K562 (cell line): Measurements from ENCODE around the gene ATG4D. TPM values are rescaled to one million over a fixed set of nuclear protein-coding genes. Genes with fewer than 3 reads are reported as not detected.

Experiments used
- ATAC-seq: fragments of 200-7000 bp; cut with Tn5 transposase; 3 replicates; pipeline ENCODE4 v1.9.1; 2020; ENCODE audit warnings: moderate library complexity
- BruUV-seq: library from RNA; stranded (reverse); fragments of 400-500 nt; replicated peaks from 2 replicates; lab custom pipeline; 2021; lab: Mats Ljungman, UMichigan
- CTCF ChIA-PET: fragments of 300-600 bp; formaldehyde crosslinking; extraction: SDS; loops from one replicate; lab custom pipeline; 2021; ENCODE audit warnings: low intra/inter-chr PET ratio; lab: Yijun Ruan, JAX
- POLR2A ChIA-PET: fragments of 300-600, 350-650 bp; sonication (Branson Sonifier 250); formaldehyde crosslinking; extraction: SDS; loops from one replicate; lab custom pipeline; 2021; ENCODE audit warnings: antibody characterized with exemption, inconsistent platforms; lab: Yijun Ruan, JAX
- DNase-seq, 4 experiments: peaks; one replicate each; pipeline versions ENCODE4 v3.0.0 to v3.0.0-alpha.2; 2011 to 2018; ENCODE audit warnings: low spot score in 3 of 4, mixed read lengths in 3 of 4; ENCODE audit errors: extremely low read depth in 1 of 4
- FAIRE-seq: peaks from 2 replicates; lab custom pipeline; 2011; peaks lifted over from hg19 to GRCh38; lab: Jason Lieb, UNC
- H2AFZ ChIP-seq: 2 replicates; pipeline ENCODE4 v1.6.0; 2011; ENCODE audit warnings: low read depth, low read length, control low read depth, inconsistent platforms
- H3K27ac ChIP-seq: fragments of 200-600 bp; 3 replicates; pipeline ENCODE4 v1.8.0; 2011; ENCODE audit warnings: low read depth, mild to moderate bottlenecking, control low read depth, inconsistent platforms, low read length, moderate library complexity, mixed read lengths; ENCODE audit errors: extremely low read depth
- H3K27me3 ChIP-seq, 2 experiments: fragments of 300-600 bp in 1 of 2; 2 replicates in 1 of 2; 3 replicates in 1 of 2; pipeline versions ENCODE4 v1.6.0 to v1.8.0; 2011; ENCODE audit warnings: inconsistent platforms in 2 of 2, low read length in 2 of 2, mild to moderate bottlenecking in 1 of 2, mixed read lengths in 1 of 2, moderate library complexity in 1 of 2; ENCODE audit not compliant: control insufficient read depth in 2 of 2, insufficient read depth in 2 of 2
- H3K36me3 ChIP-seq: fragments of 300-600 bp; 3 replicates; pipeline ENCODE4 v1.8.0; 2011; ENCODE audit warnings: mild to moderate bottlenecking, low read length, inconsistent platforms; ENCODE audit not compliant: control insufficient read depth, insufficient read depth
- H3K4me1 ChIP-seq, 2 experiments: fragments of 200-600 bp in 1 of 2; replicated peaks in 1 of 2; 2 replicates in 1 of 2; 3 replicates in 1 of 2; pipeline versions ENCODE4 v1.5.1 to v1.8.0; 2011; ENCODE audit warnings: inconsistent platforms in 2 of 2, low read length in 2 of 2, mild to moderate bottlenecking in 1 of 2, mixed read lengths in 1 of 2, moderate library complexity in 1 of 2; ENCODE audit not compliant: control insufficient read depth in 2 of 2, insufficient read depth in 2 of 2
- H3K4me2 ChIP-seq: 2 replicates; pipeline ENCODE4 v1.6.1; 2011; ENCODE audit warnings: low read length, control low read depth, inconsistent platforms, mixed read lengths; ENCODE audit not compliant: insufficient read depth
- H3K4me3 ChIP-seq: fragments of 200-600 bp; sonication (generic), shearing (Covaris generic); 2 replicates; pipeline ENCODE4 v1.5.1; 2016; ENCODE audit warnings: control low read depth, inconsistent platforms
- H3K79me2 ChIP-seq: fragments of 200-600 bp; 3 replicates; pipeline ENCODE4 v1.8.0; 2011; ENCODE audit warnings: low read length, inconsistent platforms; ENCODE audit not compliant: control insufficient read depth, insufficient read depth
- H3K9ac ChIP-seq, 2 experiments: 2 replicates each; pipeline versions ENCODE4 v1.6.0 to v1.6.1; 2011; ENCODE audit warnings: low read depth in 2 of 2, low read length in 2 of 2, control low read depth in 1 of 2, inconsistent platforms in 1 of 2, mild to moderate bottlenecking in 1 of 2, mixed read lengths in 1 of 2; ENCODE audit not compliant: insufficient read depth in 1 of 2
- H3K9me1 ChIP-seq: one replicate; pipeline ENCODE4 v1.6.0; 2011; ENCODE audit warnings: inconsistent platforms, mild to moderate bottlenecking, low read length, moderate library complexity; ENCODE audit not compliant: control insufficient read depth, insufficient read depth
- H3K9me3 ChIP-seq: replicated peaks from 2 replicates; pipeline ENCODE4 v1.5.1; 2011; ENCODE audit warnings: low read depth, low read length, inconsistent platforms; ENCODE audit not compliant: control insufficient read depth, insufficient read depth
- H4K20me1 ChIP-seq: replicated peaks from 2 replicates; pipeline ENCODE4 v1.6.1; 2011; ENCODE audit warnings: low read length, inconsistent platforms, mixed read lengths; ENCODE audit not compliant: control insufficient read depth, insufficient read depth
- CBX1 ChIP-seq: sonication (generic); IDR thresholded peaks from 2 replicates; pipeline ENCODE4 v1.6.1; 2016; ENCODE audit warnings: antibody characterized with exemption, low read depth, mild to moderate bottlenecking
- FOS ChIP-seq: IDR thresholded peaks from 3 replicates; pipeline ENCODE4 v1.6.1; 2011; ENCODE audit not compliant: insufficient read length; ENCODE audit errors: extremely low read depth
- SMAD4 ChIP-seq: fragments of 250-450 bp; sonication (Bioruptor Pico); conservative IDR thresholded peaks from 2 replicates; pipeline ENCODE4 v1.8.0; 2021; ENCODE audit warnings: inconsistent platforms, mild to moderate bottlenecking, moderate library complexity
- WGBS: fragments of 100-300 bp; shearing (Covaris generic); methylation state at CpG from one replicate; pipeline ENCODE4 v1.1.6; 2016; ENCODE audit warnings: low coverage, mixed read lengths; ENCODE audit not compliant: insufficient coverage; ENCODE audit errors: missing lambda C conversion rate; 5-methylcytosine and 5-hydroxymethylcytosine counted together
- in situ Hi-C: fragments of 300-500 bp; cut with MboI; formaldehyde crosslinking; loops from 4 replicates; pipeline ENCODE4 v1.15.0; 2018; ENCODE audit warnings: inconsistent platforms, mixed read lengths
- intact Hi-C: fragments of 100-400 bp; cut with micrococcal nuclease; formaldehyde crosslinking; loops from 2 replicates; pipeline ENCODE4 v1.14.2; 2022
- polyA plus RNA-seq, 8 experiments: library from polyadenylated mRNA; depleted of rRNA in 4 of 8; stranded (reverse) in 5 of 8; unstranded in 3 of 8; fragments of >200 nt; fragmentation: Nextera tagmentation in 2 of 8; fragmentation: Illumina TruSeq in 1 of 8; extraction: Ambion mirVana in 2 of 8; extraction: Trizol in 1 of 8; gene quantifications; 2 replicates each; pipeline versions ENCODE4 v1.2.1 to v1.2.3, GENCODE V29; 2011 to 2014; ENCODE audit warnings: inconsistent platforms in 1 of 8, missing spikeins in 1 of 8
- total RNA-seq, 7 experiments: library from RNA; depleted of rRNA in 6 of 7; stranded (reverse); fragments of >200 nt in 6 of 7; fragmentation: Illumina TruSeq in 2 of 7; extraction: Trizol in 2 of 7; gene quantifications; 2 replicates each; pipeline versions ENCODE4 v1.2.1 to v1.2.3, GENCODE V29; 2011 to 2021; ENCODE audit warnings: low replicate concordance in 1 of 7
- TF ChIP-seq, protein P1 (sequence below): sonication (generic); formaldehyde crosslinking; IDR thresholded peaks from 2 replicates; pipeline ENCODE4 v1.8.1; 2023; ENCODE audit warnings: missing genetic modification reagents, mild to moderate bottlenecking, borderline replicate concordance
- TF ChIP-seq, protein P2 (sequence below): fragments of 450-650 bp; IDR thresholded peaks from 2 replicates; pipeline ENCODE4 v1.6.1; 2016; ENCODE audit warnings: antibody characterized with exemption
- TF ChIP-seq, protein P3 (sequence below), 3 experiments: IDR thresholded peaks in 2 of 3; conservative IDR thresholded peaks in 1 of 3; 2 replicates each; pipeline ENCODE4 v1.5.1; 2011 to 2012; ENCODE audit warnings: low read length in 3 of 3, mild to moderate bottlenecking in 3 of 3, control low read depth in 2 of 3, improper control_type of control experiment in 1 of 3, inconsistent platforms in 1 of 3, low read depth in 1 of 3, mixed read lengths in 1 of 3, moderate library complexity in 1 of 3; ENCODE audit not compliant: insufficient read depth in 2 of 3
- TF ChIP-seq, protein P4 (sequence below): fragments of 250-450 bp; sonication (Bioruptor Pico); IDR thresholded peaks from 2 replicates; pipeline ENCODE4 v1.5.0; 2021
- TF ChIP-seq, protein P5 (sequence below): fragments of 250-450 bp; sonication (Bioruptor Pico); IDR thresholded peaks from 2 replicates; pipeline ENCODE4 v1.8.0; 2021; ENCODE audit warnings: borderline replicate concordance, mild to moderate bottlenecking, moderate library complexity; ENCODE audit not compliant: poor library complexity, severe bottlenecking

The ATG4D gene
- total and polyA plus RNA-seq, 9 of the 15 experiments (the other 6 are each of a cell fraction or from before 2014, with no cell fraction given), result 0.51 to 66.1 (median 22.9) TPM

DNA sequence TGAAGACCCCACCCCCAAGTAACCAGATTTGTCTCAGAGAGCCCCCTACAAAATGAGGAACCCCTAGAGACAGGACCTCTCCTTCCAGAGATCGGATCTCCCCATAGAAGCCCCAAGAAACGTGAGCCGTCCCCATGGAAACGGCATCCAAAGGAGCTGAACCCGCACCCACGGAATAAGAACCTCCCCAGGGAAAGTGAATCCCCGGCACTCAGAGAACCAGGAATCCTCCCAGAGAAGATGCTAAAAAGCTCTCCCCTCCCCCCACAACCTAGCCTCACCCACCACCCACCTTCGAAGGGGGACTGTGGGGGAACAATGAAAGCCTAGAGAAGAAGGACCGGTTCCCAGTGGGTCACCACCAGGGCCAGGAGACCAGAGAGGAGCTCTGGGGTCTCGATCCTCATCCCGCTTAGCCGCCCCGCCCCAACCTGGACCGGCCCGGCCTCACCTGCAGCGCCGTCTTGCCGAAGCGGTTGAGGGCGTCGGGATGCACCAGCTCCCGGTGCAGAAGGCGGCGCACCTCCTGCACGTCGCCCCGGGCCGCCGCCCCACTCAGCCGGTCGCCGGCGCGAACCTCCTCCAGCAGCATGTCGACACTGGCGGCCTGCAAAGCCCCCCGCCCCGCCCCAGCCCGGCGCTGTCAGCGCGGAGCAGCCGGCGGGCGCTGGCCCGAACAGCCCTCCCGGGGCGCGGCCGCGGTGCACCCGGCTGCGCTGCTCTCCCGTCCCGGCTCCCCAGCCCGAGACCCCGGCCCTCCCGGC is 24.5 kb downstream of the ATG4D start:
- ChIA-PET CTCF (no interaction called here), POLR2A (interaction anchor here (0.6 to 1.1 kb wide), 6 partner anchors 14 to 528 kb away, joined by 3 to 4 read pairs (median 4); no protein-coding TSS in a partner anchor)
- 1% methylated on average over 36 of the region's 58 CpGs for WGBS
- H3K4me1 ChIP-seq, result peaks cover 31 to 53% of the 10 kb centered on the region in 2 experiments
- H3K4me2 ChIP-seq, result peak overlapping the region; percentile 94
- no peaks in the 10 kb centered on the region for H3K9me1 ChIP-seq
- H4K20me1 ChIP-seq, result no peaks in the 10 kb centered on the region
- peaks cover 10% of the 10 kb centered on the region; the same call in 2 of the 3 replicates for H3K36me3 ChIP-seq
- peak overlapping the region; percentile 74 for H2AFZ ChIP-seq
- H3K27ac ChIP-seq, result peak overlapping the region; percentile 62; the same call in 1 of the 3 replicates
- ATAC-seq (no peak; the same call in 1 of the 3 replicates), DNase-seq (peak in 1 of 4 experiments; percentile 66), FAIRE-seq (no peak)
- H3K4me3 ChIP-seq, result peak overlapping the region; percentile 79
- in situ Hi-C loops, result no loop called here
- peak overlapping the region; percentile 33 to 86; a peak in 3 of 4 replicates for H3K9ac ChIP-seq
- intact Hi-C loops, result loop anchor here (5.0 kb wide), 2 partner anchors 84 to 91 kb away; partner anchors contain the start of gene ILF3
- H3K27me3 ChIP-seq, result no peaks in the 10 kb centered on the region
- no TSS peak for BruUV-seq
- no peaks in the 10 kb centered on the region for H3K9me3 ChIP-seq
- H3K79me2 ChIP-seq, result peaks cover 28% of the 10 kb centered on the region
- peak; percentile 52 for TF ChIP-seq SMAD4
- no peak for TF ChIP-seq FOS
- TF ChIP-seq, protein P1, sequence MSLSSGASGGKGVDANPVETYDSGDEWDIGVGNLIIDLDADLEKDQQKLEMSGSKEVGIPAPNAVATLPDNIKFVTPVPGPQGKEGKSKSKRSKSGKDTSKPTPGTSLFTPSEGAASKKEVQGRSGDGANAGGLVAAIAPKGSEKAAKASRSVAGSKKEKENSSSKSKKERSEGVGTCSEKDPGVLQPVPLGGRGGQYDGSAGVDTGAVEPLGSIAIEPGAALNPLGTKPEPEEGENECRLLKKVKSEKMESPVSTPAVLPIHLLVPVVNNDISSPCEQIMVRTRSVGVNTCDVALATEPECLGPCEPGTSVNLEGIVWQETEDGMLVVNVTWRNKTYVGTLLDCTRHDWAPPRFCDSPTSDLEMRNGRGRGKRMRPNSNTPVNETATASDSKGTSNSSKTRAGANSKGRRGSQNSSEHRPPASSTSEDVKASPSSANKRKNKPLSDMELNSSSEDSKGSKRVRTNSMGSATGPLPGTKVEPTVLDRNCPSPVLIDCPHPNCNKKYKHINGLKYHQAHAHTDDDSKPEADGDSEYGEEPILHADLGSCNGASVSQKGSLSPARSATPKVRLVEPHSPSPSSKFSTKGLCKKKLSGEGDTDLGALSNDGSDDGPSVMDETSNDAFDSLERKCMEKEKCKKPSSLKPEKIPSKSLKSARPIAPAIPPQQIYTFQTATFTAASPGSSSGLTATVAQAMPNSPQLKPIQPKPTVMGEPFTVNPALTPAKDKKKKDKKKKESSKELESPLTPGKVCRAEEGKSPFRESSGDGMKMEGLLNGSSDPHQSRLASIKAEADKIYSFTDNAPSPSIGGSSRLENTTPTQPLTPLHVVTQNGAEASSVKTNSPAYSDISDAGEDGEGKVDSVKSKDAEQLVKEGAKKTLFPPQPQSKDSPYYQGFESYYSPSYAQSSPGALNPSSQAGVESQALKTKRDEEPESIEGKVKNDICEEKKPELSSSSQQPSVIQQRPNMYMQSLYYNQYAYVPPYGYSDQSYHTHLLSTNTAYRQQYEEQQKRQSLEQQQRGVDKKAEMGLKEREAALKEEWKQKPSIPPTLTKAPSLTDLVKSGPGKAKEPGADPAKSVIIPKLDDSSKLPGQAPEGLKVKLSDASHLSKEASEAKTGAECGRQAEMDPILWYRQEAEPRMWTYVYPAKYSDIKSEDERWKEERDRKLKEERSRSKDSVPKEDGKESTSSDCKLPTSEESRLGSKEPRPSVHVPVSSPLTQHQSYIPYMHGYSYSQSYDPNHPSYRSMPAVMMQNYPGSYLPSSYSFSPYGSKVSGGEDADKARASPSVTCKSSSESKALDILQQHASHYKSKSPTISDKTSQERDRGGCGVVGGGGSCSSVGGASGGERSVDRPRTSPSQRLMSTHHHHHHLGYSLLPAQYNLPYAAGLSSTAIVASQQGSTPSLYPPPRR, result 0 out of 2 replicates have a peak, but pooled peaks have one; percentile 21
- TF ChIP-seq, protein P2, sequence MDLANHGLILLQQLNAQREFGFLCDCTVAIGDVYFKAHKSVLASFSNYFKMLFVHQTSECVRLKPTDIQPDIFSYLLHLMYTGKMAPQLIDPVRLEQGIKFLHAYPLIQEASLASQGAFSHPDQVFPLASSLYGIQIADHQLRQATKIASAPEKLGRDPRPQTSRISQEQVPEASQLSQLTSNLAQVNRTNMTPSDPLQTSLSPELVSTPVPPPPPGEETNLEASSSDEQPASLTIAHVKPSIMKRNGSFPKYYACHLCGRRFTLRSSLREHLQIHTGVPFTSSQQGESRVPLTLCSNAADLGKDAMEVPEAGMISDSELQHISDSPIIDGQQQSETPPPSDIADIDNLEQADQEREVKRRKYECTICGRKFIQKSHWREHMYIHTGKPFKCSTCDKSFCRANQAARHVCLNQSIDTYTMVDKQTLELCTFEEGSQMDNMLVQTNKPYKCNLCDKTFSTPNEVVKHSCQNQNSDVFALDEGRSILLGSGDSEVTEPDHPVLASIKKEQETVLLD, result no peak
- TF ChIP-seq, protein P3, sequence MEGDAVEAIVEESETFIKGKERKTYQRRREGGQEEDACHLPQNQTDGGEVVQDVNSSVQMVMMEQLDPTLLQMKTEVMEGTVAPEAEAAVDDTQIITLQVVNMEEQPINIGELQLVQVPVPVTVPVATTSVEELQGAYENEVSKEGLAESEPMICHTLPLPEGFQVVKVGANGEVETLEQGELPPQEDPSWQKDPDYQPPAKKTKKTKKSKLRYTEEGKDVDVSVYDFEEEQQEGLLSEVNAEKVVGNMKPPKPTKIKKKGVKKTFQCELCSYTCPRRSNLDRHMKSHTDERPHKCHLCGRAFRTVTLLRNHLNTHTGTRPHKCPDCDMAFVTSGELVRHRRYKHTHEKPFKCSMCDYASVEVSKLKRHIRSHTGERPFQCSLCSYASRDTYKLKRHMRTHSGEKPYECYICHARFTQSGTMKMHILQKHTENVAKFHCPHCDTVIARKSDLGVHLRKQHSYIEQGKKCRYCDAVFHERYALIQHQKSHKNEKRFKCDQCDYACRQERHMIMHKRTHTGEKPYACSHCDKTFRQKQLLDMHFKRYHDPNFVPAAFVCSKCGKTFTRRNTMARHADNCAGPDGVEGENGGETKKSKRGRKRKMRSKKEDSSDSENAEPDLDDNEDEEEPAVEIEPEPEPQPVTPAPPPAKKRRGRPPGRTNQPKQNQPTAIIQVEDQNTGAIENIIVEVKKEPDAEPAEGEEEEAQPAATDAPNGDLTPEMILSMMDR (IDR thresholded peaks at IDR 0.05 in 2 of 3, conservative IDR thresholded peaks at IDR 0.05 in 1 of 3; ENCODE audit: insufficient read depth in 2 of 3, low read depth in 1 of 3, low read length in 3 of 3), result peak in 2 of 3 experiments; percentile 26 to 35; a peak in 3 of 6 replicates
- TF ChIP-seq, protein P4, sequence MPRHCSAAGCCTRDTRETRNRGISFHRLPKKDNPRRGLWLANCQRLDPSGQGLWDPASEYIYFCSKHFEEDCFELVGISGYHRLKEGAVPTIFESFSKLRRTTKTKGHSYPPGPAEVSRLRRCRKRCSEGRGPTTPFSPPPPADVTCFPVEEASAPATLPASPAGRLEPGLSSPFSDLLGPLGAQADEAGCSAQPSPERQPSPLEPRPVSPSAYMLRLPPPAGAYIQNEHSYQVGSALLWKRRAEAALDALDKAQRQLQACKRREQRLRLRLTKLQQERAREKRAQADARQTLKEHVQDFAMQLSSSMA, result 0 out of 2 replicates have a peak, but pooled peaks have one; percentile 39
- TF ChIP-seq CBX1, result 0 out of 2 replicates have a peak, but pooled peaks have one; percentile 13
- TF ChIP-seq, protein P5, sequence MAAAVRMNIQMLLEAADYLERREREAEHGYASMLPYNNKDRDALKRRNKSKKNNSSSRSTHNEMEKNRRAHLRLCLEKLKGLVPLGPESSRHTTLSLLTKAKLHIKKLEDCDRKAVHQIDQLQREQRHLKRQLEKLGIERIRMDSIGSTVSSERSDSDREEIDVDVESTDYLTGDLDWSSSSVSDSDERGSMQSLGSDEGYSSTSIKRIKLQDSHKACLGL (CRISPR knock-in tag), result no peak
